GM12878 (cell line): ENCODE measurements around the gene NGRN. TPM values are rescaled to one million over a fixed set of nuclear protein-coding genes. Genes with fewer than 3 reads are reported as not detected.

Source experiments
- BHLHE40 ChIP-seq, 2 experiments: fragments of 450-650 bp in 1 of 2; IDR thresholded peaks; 2 replicates each; pipeline ENCODE4 v1.6.1; 2011 to 2017; ENCODE audit warnings: low read depth in 2 of 2, borderline replicate concordance in 1 of 2, improper control_type of control experiment in 1 of 2, low read length in 1 of 2, mild to moderate bottlenecking in 1 of 2
- CBFB ChIP-seq: IDR thresholded peaks from 2 replicates; pipeline ENCODE4 v1.6.1; 2016; ENCODE audit warnings: antibody characterized with exemption, low read depth
- HCFC1 ChIP-seq: fragments of 150-350 bp; IDR thresholded peaks from 2 replicates; pipeline ENCODE4 v1.6.1; 2014; ENCODE audit warnings: low read length
- IRF5 ChIP-seq: fragments of 450-650 bp; IDR thresholded peaks from 2 replicates; pipeline ENCODE4 v1.6.1; 2017; ENCODE audit warnings: borderline replicate concordance
- MYB ChIP-seq: fragments of 150-350 bp; IDR thresholded peaks from 2 replicates; pipeline ENCODE4 v1.6.1; 2014; ENCODE audit warnings: mild to moderate bottlenecking, low read depth, low read length, borderline replicate concordance
- PAX8 ChIP-seq: fragments of 450-650 bp; IDR thresholded peaks from 2 replicates; pipeline ENCODE4 v1.6.1; 2017; ENCODE audit warnings: mild to moderate bottlenecking, moderate library complexity
- PML ChIP-seq: IDR thresholded peaks from 2 replicates; pipeline ENCODE4 v1.6.1; 2012; ENCODE audit warnings: low read length, inconsistent platforms
- POU2F2 ChIP-seq: IDR thresholded peaks from 3 replicates; pipeline ENCODE4 v1.6.1; 2011; ENCODE audit warnings: low read depth, mild to moderate bottlenecking, low read length, borderline replicate concordance
- REST ChIP-seq: IDR thresholded peaks from 2 replicates; pipeline ENCODE4 v1.6.1; 2012; ENCODE audit warnings: mild to moderate bottlenecking, low read depth, low read length
- ZBTB4 ChIP-seq: fragments of 450-650 bp; formaldehyde crosslinking; IDR thresholded peaks from 2 replicates; pipeline ENCODE4 v1.4.0; 2022; ENCODE audit warnings: mild to moderate bottlenecking, moderate library complexity
- ZZZ3 ChIP-seq: IDR thresholded peaks from 2 replicates; pipeline ENCODE4 v1.6.1; 2011; ENCODE audit warnings: low read depth; ENCODE audit not compliant: control insufficient read depth, insufficient read length
- polyA plus RNA-seq, 11 experiments: library from polyadenylated mRNA; depleted of rRNA in 4 of 11; unstranded in 6 of 11; stranded (reverse) in 5 of 11; fragments of >200 nt; fragmentation: Nextera tagmentation in 4 of 11; fragmentation: Illumina TruSeq in 1 of 11; extraction: Ambion mirVana in 4 of 11; extraction: Trizol in 1 of 11; gene quantifications; 1 replicate in 1 of 11; 2 replicates in 10 of 11; pipeline versions ENCODE4 v1.2.1 to v1.2.3, GENCODE V29; 2011 to 2016; ENCODE audit warnings: inconsistent platforms in 2 of 11, missing spikeins in 2 of 11, low read depth in 1 of 11
- total RNA-seq, 4 experiments: library from RNA; depleted of rRNA in 3 of 4; stranded (reverse); fragments of >200 nt in 3 of 4; fragmentation: Illumina TruSeq in 1 of 4; extraction: Trizol in 1 of 4; gene quantifications; 2 replicates each; pipeline versions ENCODE4 v1.2.1 to v1.2.3, GENCODE V29; 2013 to 2021

Gene NGRN
- total and polyA plus RNA-seq, 10 of the 15 experiments (the other 5 are each of a cell fraction or from before 2014, with no cell fraction given): 5.8 to 31.3 (median 23.2) TPM

GRCh38 chr15:90291679-90292356 is 26.3 kb downstream of the NGRN start (continued):
- TF ChIP-seq BHLHE40 (IDR thresholded peaks at IDR 0.05; ENCODE audit: borderline replicate concordance in 1 of 2, low read depth in 2 of 2, low read length in 1 of 2) (no peak), IRF5 (no peak), ZZZ3 (no peak), ZBTB4 (CRISPR knock-in tag) (no peak), PML (no peak), PAX8 (no peak), POU2F2 (no peak), CBFB (no peak), MYB (no peak), HCFC1 (no peak), REST (no peak)
- TF ChIP-seq, all 136 proteins: peak for 0
